Loucy (cell line): ENCODE results near the gene NAT14.

Experiments used
- H2AFZ ChIP-seq: fragments of 200-600 bp; sonication (generic); 2 replicates; pipeline ENCODE4 v1.6.0; 2016; ENCODE audit warnings: antibody characterized with exemption, mild to moderate bottlenecking, low read length, moderate library complexity
- H3F3A ChIP-seq: fragments of 200-600 bp; 2 replicates; pipeline ENCODE4 v1.6.0; 2016; ENCODE audit warnings: antibody characterized with exemption, low read depth, mild to moderate bottlenecking
- H3K27me3 ChIP-seq: fragments of 200-600 bp; sonication (generic); 2 replicates; pipeline ENCODE4 v1.6.1; 2014; ENCODE audit warnings: low read length, mild to moderate bottlenecking; ENCODE audit not compliant: insufficient read depth, poor library complexity, severe bottlenecking
- H3K36me3 ChIP-seq: fragments of 200-600 bp; sonication (generic); 2 replicates; pipeline ENCODE4 v1.6.1; 2016; ENCODE audit warnings: low read length; ENCODE audit not compliant: insufficient read depth
- H3K4me1 ChIP-seq: fragments of 200-600 bp; sonication (generic); 2 replicates; pipeline ENCODE4 v1.5.1; 2014; ENCODE audit warnings: low read length, mild to moderate bottlenecking; ENCODE audit not compliant: insufficient read depth, poor library complexity, severe bottlenecking
- H3K4me2 ChIP-seq: fragments of 200-600 bp; sonication (generic); 2 replicates; pipeline ENCODE4 v1.6.0; 2014; ENCODE audit warnings: antibody characterized with exemption, low read length, low read depth, mild to moderate bottlenecking; ENCODE audit not compliant: poor library complexity, severe bottlenecking
- H3K4me3 ChIP-seq: fragments of 200-600 bp; sonication (generic); 2 replicates; pipeline ENCODE4 v1.5.1; 2014; ENCODE audit warnings: low read length, mild to moderate bottlenecking, mixed read lengths; ENCODE audit not compliant: poor library complexity, severe bottlenecking
- H3K79me2 ChIP-seq: fragments of 200-600 bp; sonication (generic); 2 replicates; pipeline ENCODE4 v1.6.1; 2014; ENCODE audit warnings: low read length; ENCODE audit not compliant: insufficient read depth
- H3K9ac ChIP-seq: fragments of 200-600 bp; sonication (generic); 2 replicates; pipeline ENCODE4 v1.6.0; 2014; ENCODE audit warnings: mild to moderate bottlenecking, low read depth, low read length, moderate library complexity; ENCODE audit not compliant: poor library complexity, severe bottlenecking
- H3K9me2 ChIP-seq: fragments of 200-600 bp; sonication (generic); replicated peaks from 2 replicates; pipeline ENCODE4 v1.6.1; 2016; ENCODE audit warnings: low read depth, low read length, mixed read lengths
- H3K9me3 ChIP-seq: fragments of 200-600 bp; sonication (generic); 2 replicates; pipeline ENCODE4 v1.6.1; 2014; ENCODE audit warnings: mild to moderate bottlenecking, antibody characterized with exemption, low read length, low read depth; ENCODE audit not compliant: insufficient read depth
- H4K20me1 ChIP-seq: fragments of 200-600 bp; sonication (generic); 2 replicates; pipeline ENCODE4 v1.6.0; 2014; ENCODE audit warnings: antibody characterized with exemption, low read length, mild to moderate bottlenecking; ENCODE audit not compliant: insufficient read depth, poor library complexity, severe bottlenecking
- CTCF ChIP-seq: fragments of 200-600 bp; sonication (generic); conservative IDR thresholded peaks from 2 replicates; pipeline ENCODE4 v1.5.1; 2014; ENCODE audit warnings: mild to moderate bottlenecking, antibody characterized with exemption, low read length
- EZH2phosphoT487 ChIP-seq: fragments of 200-600 bp; IDR thresholded peaks from 2 replicates; pipeline ENCODE4 v1.6.1; 2018; ENCODE audit warnings: antibody characterized with exemption, mild to moderate bottlenecking, moderate library complexity, borderline replicate concordance

The NAT14 gene

GRCh38 chr19:55439052-55439451 is 45.9 kb upstream of the NAT14 start:
- Histone ChIP-seq H3K9me3 (no peaks in the 10 kb centered on the region), H2AFZ (no peak overlapping the region), H3K4me2 (no peak overlapping the region), H3K79me2 (no peaks in the 10 kb centered on the region), H3K4me1 (no peaks in the 10 kb centered on the region), H3K36me3 (no peaks in the 10 kb centered on the region), H3K9me2 (no peaks in the 10 kb centered on the region), H4K20me1 (no peaks in the 10 kb centered on the region), H3K27me3 (no peaks in the 10 kb centered on the region), H3F3A (no peaks in the 10 kb centered on the region), H3K9ac (no peak overlapping the region), H3K4me3 (no peak overlapping the region)
- TF ChIP-seq EZH2phosphoT487 (no peak), CTCF (no peak)

GRCh38 chr19:55440411-55441105 is 44.4 kb upstream of the NAT14 start:
- no peak overlapping the region for H2AFZ ChIP-seq
- no peaks in the 10 kb centered on the region for H3K9me2 ChIP-seq
- no peak overlapping the region for H3K4me2 ChIP-seq
- no peaks in the 10 kb centered on the region for H3K79me2 ChIP-seq
- no peaks in the 10 kb centered on the region for H4K20me1 ChIP-seq
- H3K9ac ChIP-seq = no peak overlapping the region
- H3F3A ChIP-seq = no peaks in the 10 kb centered on the region
- H3K27me3 ChIP-seq = no peaks in the 10 kb centered on the region
- H3K4me1 ChIP-seq = no peaks in the 10 kb centered on the region
- H3K36me3 ChIP-seq = no peaks in the 10 kb centered on the region
- H3K9me3 ChIP-seq = no peaks in the 10 kb centered on the region
- no peak for TF ChIP-seq EZH2phosphoT487
- no peak for TF ChIP-seq CTCF
- H3K4me3 ChIP-seq = no peak overlapping the region

- H3K4me3 ChIP-seq = no peak overlapping the region
- H3K9me2 ChIP-seq = no peaks in the 10 kb centered on the region
- H3K9ac ChIP-seq = no peak overlapping the region
- no peaks in the 10 kb centered on the region for H4K20me1 ChIP-seq
- no peak overlapping the region for H2AFZ ChIP-seq
- no peaks in the 10 kb centered on the region for H3F3A ChIP-seq
- H3K79me2 ChIP-seq = no peaks in the 10 kb centered on the region
- H3K9me3 ChIP-seq = no peaks in the 10 kb centered on the region
- no peak overlapping the region for H3K4me2 ChIP-seq
- H3K27me3 ChIP-seq = no peaks in the 10 kb centered on the region
- H3K36me3 ChIP-seq = no peaks in the 10 kb centered on the region
- no peak for TF ChIP-seq EZH2phosphoT487
- no peak for TF ChIP-seq CTCF
- H3K4me1 ChIP-seq = no peaks in the 10 kb centered on the region
Measured at GRCh38 chr19:55441319-55441691, 43.7 kb upstream of the NAT14 start.
